ENCODE measurements around the gene POLN. TPM values are rescaled to one million over a fixed set of nuclear protein-coding genes. Genes with fewer than 3 reads are reported as not detected.

Gene POLN
- total and polyA plus RNA-seq, 2 of the 4 experiments (the other 2 are of a cell fraction): 0.63 to 0.72 TPM

GRCh38 chr4:2076908-2077536, 164.9 kb downstream of the POLN start:
- no peak overlapping the region for H3K23ac ChIP-seq (ENCODE audit: low read depth, low read length)
- H3K27ac ChIP-seq (ENCODE audit: insufficient read depth, low read length): no peak overlapping the region
- BruUV-seq (replicated peaks): no TSS peak
- no peak overlapping the region for H2BK15ac ChIP-seq (ENCODE audit: low read depth, low read length)
- ATAC-seq (ENCODE audit: low read depth) (no peak), DNase-seq (no peak)
- H3K79me1 ChIP-seq (ENCODE audit: low read depth in 1 of 2, low read length in 2 of 2): no peaks in the 10 kb centered on the region
- no peaks in the 10 kb centered on the region for H3K4me1 ChIP-seq (ENCODE audit: control insufficient read depth, insufficient read depth, low read length)
- H3K14ac ChIP-seq (replicated peaks; ENCODE audit: low read depth, low read length): no peak overlapping the region
- no peak overlapping the region for H2AK5ac ChIP-seq (ENCODE audit: low read depth, low read length)
- 60% methylated on average over 3 of the region's 9 CpGs; no CpG with 5 or more reads in 1 of the 2 experiments for WGBS, 2 experiments (ENCODE audit: extremely low coverage in 2 of 2, insufficient read length in 1 of 2)
- no peaks in the 10 kb centered on the region for H3K9me3 ChIP-seq (ENCODE audit: control insufficient read depth, insufficient read depth, low read length)
- H2BK5ac ChIP-seq (ENCODE audit: low read depth, low read length, poor library complexity, severe bottlenecking): no peak overlapping the region
- H2BK20ac ChIP-seq (ENCODE audit: low read depth, low read length): no peak overlapping the region
- peaks cover 17% of the 10 kb centered on the region for H3K27me3 ChIP-seq (ENCODE audit: control insufficient read depth, insufficient read depth, low read length)
- no peak overlapping the region for H3K4ac ChIP-seq (ENCODE audit: low read depth, low read length)
- H3K18ac ChIP-seq (ENCODE audit: low read depth, low read length): no peak overlapping the region
- no peak overlapping the region for H2AK9ac ChIP-seq (replicated peaks; ENCODE audit: low read depth, low read length, poor library complexity)
- H4K91ac ChIP-seq (ENCODE audit: insufficient read depth, low read depth, low read length): no peak overlapping the region
- dilution Hi-C loops (cut with HindIII; ENCODE audit: low sequenced_read_pairs, unreplicated experiment): no loop called here
- H2BK120ac ChIP-seq (ENCODE audit: low read depth, low read length): no peak overlapping the region
- in situ Hi-C loops (cut with MboI; ENCODE audit: low sequenced_read_pairs): no loop called here
- H4K5ac ChIP-seq (ENCODE audit: low read depth, low read length): no peak overlapping the region
- no peak overlapping the region for H3K56ac ChIP-seq (ENCODE audit: extremely low read depth, insufficient read depth, low read length)
- intact Hi-C loops (cut with micrococcal nuclease): no loop called here
- H3K4me2 ChIP-seq (ENCODE audit: low read depth, low read length): no peak overlapping the region
- no peaks in the 10 kb centered on the region for H3K36me3 ChIP-seq (ENCODE audit: control insufficient read depth, insufficient read depth, low read length)
- H4K8ac ChIP-seq (ENCODE audit: low read depth in 2 of 2, low read length in 2 of 2): no peak overlapping the region
- H3K9me1 ChIP-seq (ENCODE audit: insufficient read depth, low read length): no peaks in the 10 kb centered on the region
- ChIA-PET POLR2A (ENCODE audit: unreplicated experiment) (no interaction called here), CTCF (no interaction called here)
- H4K20me1 ChIP-seq (ENCODE audit: insufficient read depth, low read length): no peaks in the 10 kb centered on the region
- H3K9ac ChIP-seq (ENCODE audit: low read depth, low read length): no peak overlapping the region
- no peak overlapping the region for H3K4me3 ChIP-seq (ENCODE audit: insufficient read depth, low read depth, low read length)
- H2AFZ ChIP-seq (replicated peaks; ENCODE audit: low read length, poor library complexity): no peak overlapping the region
- no peak for TF ChIP-seq MAFK (IDR thresholded peaks at IDR 0.05; ENCODE audit: low read depth, low read length)
- TF ChIP-seq CEBPB (IDR thresholded peaks at IDR 0.05; ENCODE audit: low read depth, low read length): no peak
- TF ChIP-seq RFX5 (IDR thresholded peaks at IDR 0.05; ENCODE audit: low read depth, low read length): no peak
- TF ChIP-seq, protein P1, sequence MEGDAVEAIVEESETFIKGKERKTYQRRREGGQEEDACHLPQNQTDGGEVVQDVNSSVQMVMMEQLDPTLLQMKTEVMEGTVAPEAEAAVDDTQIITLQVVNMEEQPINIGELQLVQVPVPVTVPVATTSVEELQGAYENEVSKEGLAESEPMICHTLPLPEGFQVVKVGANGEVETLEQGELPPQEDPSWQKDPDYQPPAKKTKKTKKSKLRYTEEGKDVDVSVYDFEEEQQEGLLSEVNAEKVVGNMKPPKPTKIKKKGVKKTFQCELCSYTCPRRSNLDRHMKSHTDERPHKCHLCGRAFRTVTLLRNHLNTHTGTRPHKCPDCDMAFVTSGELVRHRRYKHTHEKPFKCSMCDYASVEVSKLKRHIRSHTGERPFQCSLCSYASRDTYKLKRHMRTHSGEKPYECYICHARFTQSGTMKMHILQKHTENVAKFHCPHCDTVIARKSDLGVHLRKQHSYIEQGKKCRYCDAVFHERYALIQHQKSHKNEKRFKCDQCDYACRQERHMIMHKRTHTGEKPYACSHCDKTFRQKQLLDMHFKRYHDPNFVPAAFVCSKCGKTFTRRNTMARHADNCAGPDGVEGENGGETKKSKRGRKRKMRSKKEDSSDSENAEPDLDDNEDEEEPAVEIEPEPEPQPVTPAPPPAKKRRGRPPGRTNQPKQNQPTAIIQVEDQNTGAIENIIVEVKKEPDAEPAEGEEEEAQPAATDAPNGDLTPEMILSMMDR (conservative IDR thresholded peaks at IDR 0.05; ENCODE audit: low read depth, low read length): no peak
- TF ChIP-seq MAZ (IDR thresholded peaks at IDR 0.05; ENCODE audit: borderline replicate concordance, low read depth, low read length): no peak
- TF ChIP-seq POLR2A (IDR thresholded peaks at IDR 0.05; ENCODE audit: low read depth, low read length): no peak
- no peak for TF ChIP-seq RAD21 (IDR thresholded peaks at IDR 0.05; ENCODE audit: low read length)
- no peak for TF ChIP-seq NFE2L2 (IDR thresholded peaks at IDR 0.05; ENCODE audit: low read depth, low read length)
- TF ChIP-seq USF2 (IDR thresholded peaks at IDR 0.05; ENCODE audit: low read depth, low read length): no peak
- TF ChIP-seq SMC3 (IDR thresholded peaks at IDR 0.05; ENCODE audit: low read depth, low read length): no peak
- TF ChIP-seq MXI1 (IDR thresholded peaks at IDR 0.05; ENCODE audit: borderline replicate concordance, low read depth, low read length): no peak
- no peak for TF ChIP-seq FOS (IDR thresholded peaks at IDR 0.05; ENCODE audit: low read depth, low read length)
- TF ChIP-seq RCOR1 (IDR thresholded peaks at IDR 0.05; ENCODE audit: insufficient replicate concordance, low read length): no peak
- no peak for TF ChIP-seq BHLHE40 (IDR thresholded peaks at IDR 0.05; ENCODE audit: low read depth, low read length)

All from IMR-90 (cell line).